NCI-H2196 (cell line): ENCODE measurements around the gene BLOC1S3.

Source experiments
- DNase-seq: peaks from one replicate; lab custom pipeline; 2025; ENCODE audit not compliant: unreplicated experiment; lab: John Stamatoyannopoulos, UW

BLOC1S3 gene

DNA sequence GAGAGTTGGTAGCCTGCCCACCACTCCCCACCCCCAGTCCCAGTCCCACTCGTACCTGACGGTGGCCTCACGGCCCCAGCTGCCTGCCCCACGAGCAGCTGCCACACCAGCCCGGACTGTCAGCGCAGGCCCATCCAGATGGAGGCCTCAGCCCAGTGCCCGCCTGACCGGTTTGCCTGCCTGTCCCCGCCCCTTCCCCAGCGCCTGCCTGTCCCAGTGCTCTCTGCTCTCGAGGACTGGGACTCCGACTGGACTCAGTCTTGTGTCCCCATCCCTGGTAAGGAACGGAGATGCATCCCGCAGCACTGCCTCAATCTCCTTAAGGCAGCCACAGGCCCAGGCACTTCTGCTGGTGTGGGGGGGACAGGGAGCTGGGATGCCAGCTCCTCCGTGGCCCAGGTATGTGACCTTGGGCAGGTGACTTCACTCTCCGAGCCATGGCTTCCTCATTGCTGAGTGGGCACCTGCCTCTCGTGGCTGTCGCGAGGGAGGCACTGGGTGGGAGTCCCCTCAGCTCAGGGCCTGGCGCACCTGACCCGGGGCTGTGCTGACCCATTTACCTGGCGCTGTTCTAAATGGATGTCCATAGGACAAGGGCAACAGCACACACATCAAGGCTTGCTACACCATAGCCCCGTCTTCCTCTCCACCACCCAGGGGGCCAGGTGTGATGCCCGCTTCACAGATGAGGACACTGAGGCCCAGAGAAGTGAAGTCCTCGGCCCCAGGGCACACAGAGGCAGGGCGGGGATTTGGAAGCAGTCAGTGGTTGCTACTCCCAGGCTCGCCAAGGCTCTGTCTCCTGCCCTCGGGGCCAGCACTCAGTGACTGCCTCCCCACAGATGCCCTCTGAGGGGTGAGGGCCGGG, 17.5 kb upstream of the BLOC1S3 start, which contains the start of gene NKPD1:
Gene NKPD1 (minus strand): TSS at position 113 of the 868 bp plus-strand sequence. CDS start 832 bp downstream, outside the sequence.
- DNase-seq: no peak

DNA sequence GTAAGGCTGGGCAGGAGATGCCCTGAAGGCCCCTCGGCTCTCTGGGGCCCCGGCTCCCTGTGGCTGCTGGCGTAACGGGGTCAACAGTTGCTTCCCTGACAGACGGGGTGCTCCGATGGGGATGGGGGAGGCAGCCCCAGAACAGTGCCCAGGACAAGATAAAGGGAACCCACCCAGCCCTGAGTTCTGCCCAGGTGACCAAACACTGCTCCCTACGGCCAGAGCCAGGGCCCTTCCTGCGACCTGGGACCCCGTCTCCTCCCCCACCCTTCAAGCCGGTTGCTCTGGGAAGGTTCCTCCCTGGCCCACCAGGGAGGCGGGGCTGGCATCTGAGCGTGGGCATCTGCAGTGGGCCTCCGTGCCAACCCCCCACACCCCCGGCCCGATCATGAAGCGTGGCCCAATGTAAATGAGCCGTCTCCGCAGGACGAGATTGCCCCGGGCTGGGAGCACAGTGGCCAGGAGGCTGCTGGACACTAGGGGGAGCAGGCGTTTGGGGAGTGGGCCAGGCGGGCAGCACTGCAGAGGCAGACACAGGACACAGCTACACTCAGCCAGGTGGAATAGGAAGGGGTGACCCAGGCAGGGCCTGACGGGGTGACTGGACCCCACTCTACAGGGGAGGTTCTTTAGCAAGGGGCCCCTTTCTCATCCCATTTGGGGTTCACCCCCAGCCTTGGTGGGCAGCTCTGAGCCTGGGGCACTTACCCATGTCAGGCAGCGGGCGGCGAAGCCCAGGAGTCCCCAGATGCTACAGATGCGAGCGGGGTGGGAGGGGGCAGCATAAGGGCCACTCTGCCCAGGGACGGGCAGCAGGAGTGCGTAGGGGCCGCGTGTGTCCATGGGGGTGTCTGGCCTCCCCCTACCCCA, 16.6 kb upstream of the BLOC1S3 start:
- no peak for DNase-seq

DNA sequence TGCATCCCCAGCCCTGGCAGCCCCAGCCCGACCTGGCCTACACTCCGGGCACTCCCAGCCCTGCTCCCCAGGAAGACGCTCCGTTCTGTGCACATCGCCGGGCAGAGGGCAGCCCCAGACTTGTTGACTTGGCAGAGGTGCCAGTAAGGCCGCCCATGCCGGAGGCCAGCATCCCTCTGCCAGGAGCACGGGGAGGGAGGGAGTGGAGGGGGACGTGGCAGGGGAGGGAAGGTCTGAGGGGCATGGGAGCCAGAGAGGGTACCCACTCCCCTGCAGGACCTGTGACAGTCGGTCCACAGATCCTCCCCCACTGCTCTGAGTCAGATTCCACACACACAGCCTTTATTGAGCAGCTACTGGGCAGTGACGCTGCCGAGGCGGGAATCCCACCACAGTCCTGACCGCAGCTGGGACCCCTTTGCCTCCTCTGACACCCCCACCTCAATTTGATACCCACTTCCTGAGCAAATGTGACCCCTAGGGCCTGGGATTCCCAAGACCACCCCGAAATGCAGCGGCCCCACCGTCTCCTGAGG, 15.9 kb upstream of the BLOC1S3 start:
- no peak for DNase-seq

DNA sequence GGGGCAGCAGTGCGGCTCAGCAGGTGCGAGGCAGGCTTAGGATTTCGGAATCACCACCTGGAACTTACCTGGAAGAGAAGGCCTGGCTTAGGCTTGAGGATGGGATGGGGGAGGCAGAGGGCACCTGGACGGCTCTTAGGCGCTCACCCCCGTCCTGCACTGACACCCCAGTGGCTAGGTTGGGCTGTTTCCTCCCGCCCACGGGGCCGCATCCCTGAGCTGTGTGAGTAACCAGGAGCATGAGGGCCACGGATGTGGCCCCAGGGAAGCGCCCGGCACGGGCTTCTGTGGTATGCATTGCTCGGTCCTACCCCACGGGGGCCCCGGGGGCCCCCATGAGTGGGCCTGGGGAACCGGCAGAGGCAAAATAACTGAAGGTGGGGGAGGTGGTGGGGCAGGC, 15.4 kb upstream of the BLOC1S3 start:
- DNase-seq: no peak

DNA sequence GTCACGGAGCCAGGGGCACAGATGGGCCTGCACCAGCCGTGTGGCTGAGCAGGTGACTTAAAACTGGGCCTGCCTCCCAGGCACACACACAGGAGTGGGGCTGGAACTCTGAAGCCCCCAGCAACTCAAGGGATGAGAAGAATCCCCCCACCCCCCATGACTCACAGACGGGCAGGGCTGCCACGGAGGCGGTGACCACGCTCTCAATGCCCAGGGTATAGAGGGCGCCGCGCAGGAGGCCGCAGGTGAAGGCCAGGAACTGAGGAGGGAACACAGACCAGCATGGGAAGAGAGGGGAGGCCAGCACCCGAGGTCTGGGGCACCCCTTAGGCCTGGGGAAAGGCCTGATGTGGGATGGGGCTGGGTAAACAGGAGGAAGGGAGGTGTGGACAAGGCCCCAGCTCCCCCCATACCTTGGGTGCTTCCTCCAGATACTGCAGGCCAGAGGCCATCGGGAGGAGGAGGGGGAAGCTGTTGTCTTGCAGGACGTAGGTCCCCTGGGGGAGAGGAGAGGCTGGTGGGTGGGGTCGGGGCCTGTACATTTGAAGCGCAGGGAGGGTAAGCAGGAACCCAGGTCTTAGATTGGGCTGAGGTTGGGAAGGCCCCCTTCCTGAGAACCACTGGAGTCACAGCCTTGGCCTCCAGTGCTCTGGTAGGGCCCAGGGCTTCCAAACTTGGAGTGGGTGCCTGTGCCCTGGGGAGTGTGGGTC, 14.7 kb upstream of the BLOC1S3 start:
- DNase-seq: no peak

DNA sequence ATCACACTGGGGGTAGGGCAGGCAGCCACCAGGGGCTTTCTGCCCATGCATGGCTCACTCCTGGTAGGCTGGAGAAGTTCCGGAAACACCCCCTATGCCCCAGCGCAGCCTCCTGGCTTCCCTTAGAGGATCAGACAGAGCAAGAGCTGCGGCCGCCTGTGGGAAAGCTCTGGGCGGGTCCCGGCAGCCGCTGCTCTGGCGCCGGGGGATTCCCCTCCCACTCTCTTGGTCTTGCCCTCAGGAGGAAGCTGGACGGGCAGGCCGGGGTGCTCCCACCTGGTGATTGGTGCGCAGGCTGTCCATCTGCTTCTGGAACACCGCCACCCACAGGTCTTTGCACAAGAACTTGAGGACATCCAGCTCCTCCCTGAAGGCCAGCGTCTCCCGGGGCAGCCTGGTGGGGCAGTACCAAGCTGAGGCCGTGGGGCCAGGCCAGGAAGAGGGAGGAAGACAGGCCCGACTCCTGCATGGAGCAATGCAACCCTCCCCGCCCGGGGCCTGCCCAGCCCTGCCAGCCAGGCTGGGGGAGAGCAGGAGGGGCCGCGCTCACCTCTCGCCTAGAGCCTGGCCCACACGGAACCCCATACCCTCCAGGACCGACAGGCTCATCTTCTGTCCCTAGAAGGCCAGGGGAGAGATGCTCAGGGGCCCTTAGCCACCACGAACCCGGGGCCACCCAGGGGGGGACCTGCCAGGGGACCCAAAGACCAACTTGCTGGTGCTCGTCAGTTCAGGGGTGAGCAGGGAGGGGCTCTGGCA, 13.8 kb upstream of the BLOC1S3 start:
- no peak for DNase-seq

DNA sequence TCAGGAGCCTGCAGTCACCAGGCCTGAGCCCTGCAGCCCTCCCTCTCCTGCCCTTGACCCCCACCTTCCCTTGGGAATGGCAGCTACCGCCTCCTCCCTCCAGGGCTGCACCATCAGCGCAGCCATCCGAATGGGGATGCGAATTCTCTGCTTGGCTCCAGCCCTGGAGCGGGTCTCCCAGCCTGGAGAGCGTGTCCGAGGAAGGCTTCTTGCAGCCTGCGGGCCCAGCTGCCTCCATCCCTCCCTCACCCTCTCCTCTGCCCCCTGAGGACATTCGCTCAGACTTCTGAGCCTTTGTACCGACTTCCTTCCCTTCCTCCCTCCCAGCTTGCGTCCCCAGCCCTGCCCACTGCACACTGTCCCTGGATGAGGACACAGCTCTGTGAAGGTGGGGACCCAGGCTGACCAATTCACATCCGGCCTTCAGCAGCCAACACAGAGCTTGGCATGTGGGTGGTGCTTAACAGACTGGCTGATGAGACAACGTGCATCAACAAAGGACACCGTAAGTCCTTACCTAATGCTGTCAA, 11.8 kb upstream of the BLOC1S3 start:
- DNase-seq: no peak

DNA sequence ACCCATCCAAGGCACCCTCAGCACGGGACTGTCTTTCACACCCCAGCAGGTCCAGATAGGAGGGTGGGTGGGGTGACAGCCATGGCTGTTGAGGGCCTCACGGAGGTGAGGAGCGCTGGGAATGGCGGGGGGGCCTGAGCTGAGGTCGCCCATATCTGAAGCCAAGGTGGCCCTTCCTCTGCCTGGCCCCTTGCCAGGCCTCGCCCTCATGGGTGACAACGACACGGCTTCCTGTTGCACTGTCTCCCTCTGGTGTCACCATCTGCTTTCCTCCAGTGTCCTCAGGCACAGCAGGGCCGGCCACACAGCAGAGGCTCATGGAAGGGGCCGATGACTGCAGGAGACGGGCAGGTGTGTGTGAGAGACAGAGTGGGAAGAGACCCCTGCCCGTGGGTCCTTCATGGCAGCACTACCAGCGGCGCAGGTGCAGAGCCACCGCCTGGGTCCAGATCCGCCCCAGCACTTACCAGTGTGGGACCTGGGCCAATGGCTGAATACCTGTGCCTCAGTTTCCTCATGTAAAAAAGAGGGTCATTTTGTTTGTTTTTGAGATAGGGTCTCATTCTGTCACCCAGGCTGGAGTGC, 9.7 kb upstream of the BLOC1S3 start:
- DNase-seq: no peak

DNA sequence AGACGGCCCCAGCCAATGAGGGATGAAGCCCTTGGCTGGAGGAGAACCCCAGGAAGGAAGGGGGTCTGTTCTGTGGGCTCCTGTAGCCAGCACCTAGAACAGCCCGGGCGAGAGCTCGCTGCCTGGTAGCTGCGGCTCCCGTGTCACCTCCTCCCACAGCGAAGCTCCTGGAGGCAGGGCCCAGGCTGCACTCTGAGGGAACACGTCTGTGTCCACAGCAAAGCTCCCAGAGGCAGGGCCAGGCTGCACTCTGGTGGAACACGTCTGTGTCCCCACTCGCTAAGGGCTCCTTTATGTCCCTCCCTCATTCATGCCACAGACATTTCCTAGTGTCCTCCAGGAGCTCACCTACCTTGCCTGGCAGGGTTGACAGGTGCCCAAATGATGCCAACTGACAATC, 9.0 kb upstream of the BLOC1S3 start:
- DNase-seq: no peak

DNA sequence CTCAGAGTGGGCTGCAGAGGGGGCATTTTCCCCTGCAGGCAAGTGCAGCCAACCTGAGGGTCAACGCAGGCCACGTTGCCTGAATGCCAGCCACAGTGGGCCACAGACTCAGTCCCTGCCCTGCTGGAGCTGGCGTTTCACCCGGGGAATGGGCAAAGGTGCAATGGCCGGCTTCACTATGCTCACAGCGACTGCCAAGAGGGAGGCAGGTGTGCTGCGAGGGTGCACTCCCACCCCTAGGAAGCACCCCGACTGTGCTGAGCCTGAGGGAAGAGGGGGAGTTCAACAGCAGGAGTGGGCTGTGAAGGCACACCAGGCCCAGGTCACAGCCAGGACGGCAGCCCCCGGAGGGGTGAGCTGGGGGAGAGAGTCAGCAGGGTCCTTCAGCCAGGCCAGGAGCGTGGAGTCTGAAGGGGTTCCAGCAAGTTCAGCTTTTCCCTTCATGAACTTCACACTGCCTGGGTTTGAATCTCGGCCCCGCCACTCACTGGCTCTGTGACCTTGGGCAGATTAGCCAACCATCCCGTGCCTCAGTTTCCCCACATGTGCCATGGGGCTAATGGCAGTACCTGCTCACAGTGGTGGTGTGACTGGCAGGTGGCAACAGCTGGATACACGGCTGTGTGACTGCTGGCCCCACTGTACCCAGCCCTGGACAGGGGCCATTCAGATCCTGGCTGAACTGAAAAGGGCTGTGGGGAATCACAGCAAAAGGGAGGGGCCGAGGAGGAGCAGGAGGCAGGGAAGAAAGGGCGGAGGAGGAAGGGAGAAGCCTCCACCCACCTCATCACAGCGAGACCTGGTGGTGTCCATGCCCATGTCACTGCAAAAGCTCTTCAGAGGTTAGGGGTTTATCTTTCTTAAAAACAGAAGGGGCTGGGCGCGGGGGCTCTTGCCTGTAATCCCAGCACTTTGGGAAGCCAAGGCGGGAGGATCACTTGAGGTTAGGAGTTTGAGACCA, 8.2 kb upstream of the BLOC1S3 start:
- DNase-seq: no peak

DNA sequence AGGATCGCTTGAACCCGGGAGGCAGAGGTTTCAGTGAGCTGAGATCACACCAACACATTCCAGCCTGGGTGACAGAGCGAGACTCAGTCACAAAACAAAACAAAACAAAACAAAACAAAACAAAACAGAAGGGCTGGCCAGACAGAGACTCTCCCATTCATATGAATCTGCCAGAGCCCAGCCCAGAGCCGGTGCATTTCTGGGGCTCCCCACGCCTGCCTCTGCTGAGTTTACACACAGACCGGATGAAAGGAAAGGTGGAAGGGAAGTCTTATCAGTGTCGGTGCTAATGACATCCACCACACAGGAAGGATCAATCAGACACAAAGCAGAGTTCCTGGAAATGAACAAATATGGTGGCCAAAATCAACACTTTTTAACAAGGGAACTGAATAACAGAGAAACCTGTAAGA, 7.4 kb upstream of the BLOC1S3 start:
- no peak for DNase-seq

DNA sequence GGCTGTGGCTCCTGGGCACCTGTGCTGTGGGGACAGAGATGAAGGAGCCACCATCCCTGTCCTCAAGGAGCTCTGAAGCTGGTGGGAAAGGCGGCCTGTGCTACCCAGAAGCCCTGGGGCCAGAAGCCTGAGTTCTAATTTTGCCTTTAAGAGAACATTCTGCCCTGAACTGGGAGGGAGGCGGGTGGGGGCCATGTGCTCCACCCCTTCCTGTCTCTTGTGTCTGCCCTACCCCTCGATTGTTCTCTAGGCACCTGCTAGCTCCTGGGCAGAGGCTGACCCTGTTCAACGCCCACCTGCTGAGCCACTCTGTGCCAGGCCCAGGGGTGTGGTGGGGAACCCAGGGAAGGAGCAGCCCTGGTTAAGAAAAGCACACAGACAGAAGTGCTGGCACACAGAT, 6.4 kb upstream of the BLOC1S3 start:
- DNase-seq: no peak

DNA sequence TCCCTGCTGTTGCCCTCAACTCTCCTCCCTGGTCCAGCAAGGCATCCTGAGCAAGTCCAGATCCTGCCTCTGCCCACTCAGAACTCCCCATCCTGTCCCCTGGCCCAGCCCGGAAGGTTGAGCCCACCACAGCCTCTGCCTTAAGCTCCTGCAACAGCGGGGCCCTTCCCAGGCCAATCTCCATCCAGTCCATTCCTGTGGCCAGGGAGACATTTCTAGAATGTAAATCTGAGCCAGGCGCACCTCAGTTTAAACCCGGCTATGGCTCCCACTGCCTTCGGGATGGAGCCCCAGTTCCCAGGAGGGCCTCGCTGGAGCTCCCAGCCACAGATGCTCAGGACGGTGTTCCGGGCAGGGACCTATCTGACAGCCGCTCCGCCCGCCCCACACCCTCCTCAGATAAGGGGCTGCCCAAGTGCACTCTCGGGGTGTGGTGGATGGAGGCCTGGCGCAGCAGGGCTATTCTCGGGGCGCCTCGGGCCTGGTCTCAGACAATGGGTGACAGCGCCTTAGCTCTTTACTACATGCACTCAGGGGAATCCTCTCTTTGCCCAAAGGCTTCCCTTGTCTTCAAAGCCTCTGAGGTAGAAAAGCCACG, 5.9 kb upstream of the BLOC1S3 start:
- no peak for DNase-seq

DNA sequence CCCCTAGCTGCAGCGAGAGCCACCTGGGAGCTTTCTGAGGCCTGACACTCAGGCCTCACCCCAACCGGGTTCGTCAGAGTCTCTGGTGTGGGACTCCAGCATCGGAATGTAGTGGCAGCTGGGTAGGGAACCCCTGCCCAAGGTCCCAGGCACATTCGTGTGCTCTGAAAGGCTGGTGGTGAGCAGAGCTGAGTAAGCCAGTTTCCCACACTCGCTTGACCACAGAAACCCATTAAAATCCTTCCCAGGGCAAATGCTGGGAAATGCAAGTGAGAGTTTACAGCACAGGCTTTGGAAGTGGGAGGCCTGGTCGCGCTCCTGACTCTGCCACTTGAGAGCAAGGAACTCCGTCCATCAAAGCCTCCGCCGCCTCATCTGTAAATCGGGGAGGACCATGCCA, 4.8 kb upstream of the BLOC1S3 start:
- DNase-seq: no peak

DNA sequence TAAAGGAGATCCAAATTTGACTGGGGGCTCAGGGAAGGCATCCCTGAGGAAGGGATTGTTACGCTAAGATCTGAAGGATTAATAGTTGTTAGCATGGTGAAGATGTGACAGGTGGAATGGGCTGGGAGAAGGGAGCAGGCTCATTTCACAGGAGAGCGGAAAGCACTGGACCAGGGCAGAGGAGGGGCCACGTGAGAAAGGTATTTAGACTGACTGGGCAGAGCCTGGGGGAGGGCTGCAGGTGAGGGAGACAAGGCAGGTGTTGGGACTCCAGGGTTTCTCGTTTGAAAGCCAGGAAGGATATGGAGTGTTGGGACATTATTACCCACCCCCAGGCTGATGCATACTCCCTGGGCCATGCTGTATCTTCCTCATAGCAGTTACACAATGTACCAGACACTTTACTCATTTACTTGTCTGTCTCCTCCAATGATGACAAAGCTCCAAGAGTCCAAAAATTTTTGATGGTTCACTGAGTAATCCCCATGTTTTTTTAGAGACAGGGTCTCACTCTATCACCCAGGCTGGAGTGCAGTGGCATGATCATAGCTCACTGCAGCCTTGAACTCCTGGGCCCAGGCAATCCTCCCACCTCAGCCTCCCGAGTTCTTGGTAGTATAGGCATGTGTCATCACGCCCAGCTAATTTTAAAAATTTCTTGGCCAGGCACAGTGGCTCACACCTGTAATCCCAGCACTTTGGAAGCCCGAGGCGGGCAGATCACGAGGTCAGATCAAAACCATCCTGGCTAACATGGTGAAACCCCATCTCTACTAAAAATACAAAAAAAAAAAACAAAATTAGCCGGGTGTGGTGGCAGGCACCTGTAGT, 2.9 kb upstream of the BLOC1S3 start:
- DNase-seq: no peak

DNA sequence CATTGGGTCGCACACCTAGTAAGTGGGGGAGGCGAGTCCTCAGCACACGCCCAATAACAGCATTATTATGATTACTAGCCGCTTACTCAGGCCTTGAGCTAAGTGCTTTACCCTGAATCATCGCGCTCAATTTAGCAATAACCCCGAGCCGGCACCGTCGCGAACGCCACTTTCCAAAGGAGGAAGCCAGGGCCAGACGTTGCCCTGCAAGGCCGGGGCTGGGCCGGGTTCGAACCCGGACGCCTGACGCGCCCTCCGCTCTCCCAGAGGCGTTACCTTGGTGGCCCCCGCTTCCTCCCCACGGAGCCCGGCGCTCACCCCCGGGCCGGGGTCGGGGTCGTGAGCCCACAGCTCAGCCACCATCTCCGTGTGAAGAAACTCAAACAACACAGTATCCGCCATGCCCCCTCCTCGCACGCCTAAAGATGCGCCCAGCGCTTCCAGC, 745 bp upstream of the BLOC1S3 start, which contains the start of gene TRAPPC6A:
Gene TRAPPC6A (minus strand): TSS at position 421 of the 445 bp plus-strand sequence. CDS start 19 bp downstream, at position 402.
- no peak for DNase-seq
